H9 (cell line): Measurements from ENCODE around the gene FARS2. TPM values are rescaled to one million over a fixed set of nuclear protein-coding genes. Genes with fewer than 3 reads are reported as not detected.

ENCODE experiments used
- DNase-seq: peaks from one replicate; pipeline ENCODE4 v3.0.0-alpha.2; 2017
- H2AFZ ChIP-seq: one replicate; pipeline ENCODE4 v1.6.1; 2013; ENCODE audit warnings: mild to moderate bottlenecking, low read length, control low read depth, moderate library complexity
- H2AK5ac ChIP-seq: 2 replicates; pipeline ENCODE4 v1.6.1; 2013; ENCODE audit warnings: low read length, control low read depth, mixed read lengths; ENCODE audit not compliant: insufficient read length
- H2BK120ac ChIP-seq: one replicate; pipeline ENCODE4 v1.6.1; 2013; ENCODE audit warnings: low read depth, mild to moderate bottlenecking, low read length, control low read depth, inconsistent platforms; ENCODE audit not compliant: poor library complexity, severe bottlenecking
- H2BK12ac ChIP-seq: 2 replicates; pipeline ENCODE4 v1.6.1; 2013; ENCODE audit warnings: low read length, control low read depth, mixed read lengths, low read depth; ENCODE audit not compliant: insufficient read length
- H2BK15ac ChIP-seq: 2 replicates; pipeline ENCODE4 v1.6.1; 2013; ENCODE audit warnings: low read depth, low read length, control low read depth
- H2BK20ac ChIP-seq: one replicate; pipeline ENCODE4 v1.6.1; 2013; ENCODE audit warnings: low read depth, mild to moderate bottlenecking, low read length, control low read depth, inconsistent platforms; ENCODE audit not compliant: poor library complexity, severe bottlenecking
- H2BK5ac ChIP-seq: 2 replicates; pipeline ENCODE4 v1.6.1; 2013; ENCODE audit warnings: low read length, control low read depth, mixed read lengths; ENCODE audit not compliant: insufficient read length
- H3K14ac ChIP-seq: 2 replicates; pipeline ENCODE4 v1.6.1; 2013; ENCODE audit warnings: low read length, control low read depth; ENCODE audit not compliant: insufficient read depth
- H3K18ac ChIP-seq: 2 replicates; pipeline ENCODE4 v1.6.1; 2013; ENCODE audit warnings: low read depth, mild to moderate bottlenecking, mixed read lengths, low read length, control low read depth; ENCODE audit not compliant: insufficient read length
- H3K23ac ChIP-seq: 2 replicates; pipeline ENCODE4 v1.6.1; 2013; ENCODE audit warnings: low read length, control low read depth, mixed read lengths, low read depth; ENCODE audit not compliant: insufficient read length
- H3K23me2 ChIP-seq: 2 replicates; pipeline ENCODE4 v1.6.1; 2013; ENCODE audit warnings: low read depth, mild to moderate bottlenecking, mixed read lengths, low read length, control low read depth; ENCODE audit not compliant: insufficient read length, poor library complexity, severe bottlenecking
- H3K27ac ChIP-seq: 2 replicates; pipeline ENCODE4 v1.5.1; 2013; ENCODE audit warnings: low read length, control low read depth, mixed read lengths, low read depth; ENCODE audit not compliant: insufficient read length
- H3K27me3 ChIP-seq: 2 replicates; pipeline ENCODE4 v1.6.1; 2013; ENCODE audit warnings: low read length, control low read depth, inconsistent platforms; ENCODE audit not compliant: insufficient read depth
- H3K4ac ChIP-seq: 2 replicates; pipeline ENCODE4 v1.6.1; 2013; ENCODE audit warnings: low read depth, mild to moderate bottlenecking, control low read depth, inconsistent platforms, low read length, moderate library complexity
- H3K4me1 ChIP-seq: 2 replicates; pipeline ENCODE4 v1.6.1; 2013; ENCODE audit warnings: low read length, control low read depth, inconsistent platforms; ENCODE audit not compliant: insufficient read depth
- H3K4me2 ChIP-seq: 2 replicates; pipeline ENCODE4 v1.6.1; 2013; ENCODE audit warnings: low read length, control low read depth, mixed read lengths; ENCODE audit not compliant: insufficient read length, insufficient read depth
- H3K56ac ChIP-seq: 2 replicates; pipeline ENCODE4 v1.6.1; 2013; ENCODE audit warnings: low read depth, mild to moderate bottlenecking, mixed read lengths, low read length, control low read depth; ENCODE audit not compliant: insufficient read length
- H3K79me1 ChIP-seq: 2 replicates; pipeline ENCODE4 v1.6.1; 2013; ENCODE audit warnings: low read depth, mild to moderate bottlenecking, moderate library complexity, low read length, control low read depth, inconsistent platforms; ENCODE audit not compliant: insufficient read depth, poor library complexity, severe bottlenecking
- H3K79me2 ChIP-seq: 2 replicates; pipeline ENCODE4 v1.6.1; 2013; ENCODE audit warnings: low read length, control low read depth, inconsistent platforms; ENCODE audit not compliant: insufficient read depth
- H3K9ac ChIP-seq: 2 replicates; pipeline ENCODE4 v1.6.1; 2013; ENCODE audit warnings: low read length, control low read depth, mixed read lengths; ENCODE audit not compliant: insufficient read length; ENCODE audit errors: extremely low read depth
- H3K9me3 ChIP-seq: one replicate; pipeline ENCODE4 v1.6.1; 2013; ENCODE audit warnings: low read depth, low read length, inconsistent platforms; ENCODE audit not compliant: control insufficient read depth
- H3T11ph ChIP-seq: one replicate; pipeline ENCODE4 v1.6.1; 2013; ENCODE audit warnings: mild to moderate bottlenecking, low read length, control low read depth, inconsistent platforms
- H4K20me1 ChIP-seq: one replicate; pipeline ENCODE4 v1.6.1; 2013; ENCODE audit not compliant: control insufficient read depth, insufficient read length, insufficient read depth
- H4K5ac ChIP-seq: 2 replicates; pipeline ENCODE4 v1.6.1; 2013; ENCODE audit warnings: low read depth, mild to moderate bottlenecking, mixed read lengths, low read length, control low read depth; ENCODE audit not compliant: insufficient read length
- H4K8ac ChIP-seq: replicated peaks from 2 replicates; pipeline ENCODE4 v1.6.1; 2013; ENCODE audit warnings: low read length, control low read depth, mixed read lengths, low read depth; ENCODE audit not compliant: insufficient read length
- H4K91ac ChIP-seq: 2 replicates; pipeline ENCODE4 v1.6.1; 2013; ENCODE audit warnings: low read depth, mild to moderate bottlenecking, moderate library complexity, mixed read lengths, low read length, control low read depth; ENCODE audit not compliant: insufficient read length
- H3K27ac Mint-ChIP-seq, 3 experiments: 2 replicates in 2 of 3; 3 replicates in 1 of 3; pipeline ENCODE4 v1.8.0; 2020 to 2021; ENCODE audit warnings: mixed read lengths in 3 of 3, mild to moderate bottlenecking in 1 of 3, moderate library complexity in 1 of 3
- H3K27me3 Mint-ChIP-seq: 2 replicates; pipeline ENCODE4 v1.8.0; 2021; ENCODE audit warnings: low read depth, mild to moderate bottlenecking, moderate library complexity, mixed read lengths
- H3K36me3 Mint-ChIP-seq, 3 experiments: 2 replicates in 2 of 3; 3 replicates in 1 of 3; pipeline ENCODE4 v1.8.0; 2020 to 2021; ENCODE audit warnings: low read depth in 3 of 3, mixed read lengths in 3 of 3; ENCODE audit not compliant: insufficient read depth in 1 of 3
- H3K4me1 Mint-ChIP-seq, 2 experiments: 2 replicates each; pipeline ENCODE4 v1.8.0; 2020; ENCODE audit warnings: mixed read lengths in 2 of 2
- H3K4me3 Mint-ChIP-seq, 2 experiments: 2 replicates in 1 of 2; 3 replicates in 1 of 2; pipeline ENCODE4 v1.8.0; 2020 to 2021; ENCODE audit warnings: mild to moderate bottlenecking in 2 of 2, mixed read lengths in 2 of 2, moderate library complexity in 1 of 2
- H3K9me3 Mint-ChIP-seq, 2 experiments: 2 replicates in 1 of 2; 3 replicates in 1 of 2; pipeline ENCODE4 v1.8.0; 2020; ENCODE audit warnings: mild to moderate bottlenecking in 2 of 2, mixed read lengths in 2 of 2, moderate library complexity in 1 of 2
- CTCF ChIP-seq: fragments of 200-600 bp; sonication (generic); conservative IDR thresholded peaks from 3 replicates; pipeline ENCODE4 v1.8.0; 2021; ENCODE audit warnings: antibody characterized with exemption, mild to moderate bottlenecking
- WGBS: extraction: QIAGEN DNeasy Blood & Tissue Kit; methylation state at CpG from one replicate; pipeline ENCODE4 v1.1.7; 2013; ENCODE audit warnings: missing lambda C conversion rate, low lambda C conversion rate, mixed read lengths; ENCODE audit not compliant: insufficient read length; ENCODE audit errors: extremely low coverage; 5-methylcytosine and 5-hydroxymethylcytosine counted together
- total RNA-seq: library from RNA; stranded (reverse); gene quantifications from 2 replicates; pipeline ENCODE4 v1.2.1, GENCODE V29; 2021

Gene FARS2
- total RNA-seq, 1 experiment from 2014 or later, result 8.5 TPM

GRCh38 chr6:5416250-5416649, 154.9 kb downstream of the FARS2 start:
- TF ChIP-seq CTCF, result no peak
- no peak overlapping the region for H3T11ph ChIP-seq
- DNase-seq, result no peak
- no peak overlapping the region for H2BK120ac ChIP-seq
- no peak overlapping the region for H3K27ac Mint-ChIP-seq
- no peak overlapping the region for H3K4me3 Mint-ChIP-seq
- no peaks in the 10 kb centered on the region for H3K9me3 ChIP-seq
- H3K27ac ChIP-seq, result no peak overlapping the region
- no peak overlapping the region for H3K14ac ChIP-seq
- no peak overlapping the region for H2BK12ac ChIP-seq
- no peaks in the 10 kb centered on the region for H3K79me1 ChIP-seq
- no peak overlapping the region for H3K4ac ChIP-seq
- no peaks in the 10 kb centered on the region for H3K23me2 ChIP-seq
- peaks cover 2 to 8% (median 8%) of the 10 kb centered on the region in 3 experiments; a peak in 6 of 7 replicates for H3K36me3 Mint-ChIP-seq
- no peak overlapping the region for H2BK5ac ChIP-seq
- no peak overlapping the region for H4K8ac ChIP-seq
- no peak overlapping the region for H2BK15ac ChIP-seq
- no peak overlapping the region for H2BK20ac ChIP-seq
- no peak overlapping the region for H2AFZ ChIP-seq
- H3K4me1 ChIP-seq, result no peaks in the 10 kb centered on the region
- no CpG with 5 or more reads among the region's 4 CpGs for WGBS
- H3K27me3 ChIP-seq, result no peaks in the 10 kb centered on the region
- no peaks in the 10 kb centered on the region for H3K79me2 ChIP-seq
- no peak overlapping the region for H4K91ac ChIP-seq
- peaks cover 18 to 20% of the 10 kb centered on the region in 2 experiments for H3K4me1 Mint-ChIP-seq
- no peak overlapping the region for H3K18ac ChIP-seq
- no peak overlapping the region for H3K23ac ChIP-seq
- no peak overlapping the region for H4K5ac ChIP-seq
- H3K27me3 Mint-ChIP-seq, result no peaks in the 10 kb centered on the region
- H3K9me3 Mint-ChIP-seq, result peaks cover 5% of the 10 kb centered on the region in 2 experiments; a peak in 4 of 5 replicates
- H3K56ac ChIP-seq, result no peak overlapping the region
- no peaks in the 10 kb centered on the region for H4K20me1 ChIP-seq
- no peak overlapping the region for H3K4me2 ChIP-seq
- H2AK5ac ChIP-seq, result no peak overlapping the region
- no peak overlapping the region for H3K9ac ChIP-seq
